Osteoblast (primary cell): ENCODE measurements around the gene CAPNS2. TPM values are rescaled to one million over a fixed set of nuclear protein-coding genes. Genes with fewer than 3 reads are reported as not detected.

Experiments
- DNase-seq: peaks from one replicate; pipeline ENCODE4 v3.0.0; 2011; ENCODE audit warnings: low spot score, mixed read lengths; ENCODE audit not compliant: insufficient read length; ENCODE audit errors: missing footprints
- H2AFZ ChIP-seq: 2 replicates; pipeline ENCODE4 v1.6.0; 2011; ENCODE audit warnings: mild to moderate bottlenecking, low read length
- H3K27ac ChIP-seq: 2 replicates; pipeline ENCODE4 v1.5.1; 2011; ENCODE audit warnings: mild to moderate bottlenecking, low read depth, low read length, moderate library complexity
- H3K27me3 ChIP-seq: 2 replicates; pipeline ENCODE4 v1.6.0; 2012; ENCODE audit warnings: mild to moderate bottlenecking, control low read depth, inconsistent platforms, low read length, moderate library complexity; ENCODE audit not compliant: insufficient read depth
- H3K36me3 ChIP-seq: 2 replicates; pipeline ENCODE4 v1.5.1; 2011; ENCODE audit warnings: mild to moderate bottlenecking, low read length, control low read depth, moderate library complexity; ENCODE audit not compliant: insufficient read depth
- H3K4me1 ChIP-seq: 2 replicates; pipeline ENCODE4 v1.5.1; 2011; ENCODE audit warnings: mild to moderate bottlenecking, low read length, control low read depth, moderate library complexity; ENCODE audit not compliant: insufficient read depth
- H3K4me2 ChIP-seq: 2 replicates; pipeline ENCODE4 v1.6.0; 2011; ENCODE audit warnings: mild to moderate bottlenecking, low read length; ENCODE audit not compliant: insufficient read depth
- H3K4me3 ChIP-seq: fragments of 200-600 bp; sonication (generic); 3 replicates; pipeline ENCODE4 v1.5.1; 2012; ENCODE audit warnings: mild to moderate bottlenecking, low read length, inconsistent platforms; ENCODE audit not compliant: insufficient read depth
- H3K79me2 ChIP-seq: 2 replicates; pipeline ENCODE4 v1.6.0; 2012; ENCODE audit warnings: mild to moderate bottlenecking, low read length, control low read depth, inconsistent platforms; ENCODE audit not compliant: insufficient read depth
- H3K9me3 ChIP-seq: 2 replicates; pipeline ENCODE4 v1.5.1; 2011; ENCODE audit warnings: low read depth, low read length, control low read depth
- H4K20me1 ChIP-seq: 2 replicates; pipeline ENCODE4 v1.6.0; 2012; ENCODE audit warnings: mild to moderate bottlenecking, low read length, control low read depth; ENCODE audit not compliant: insufficient read depth
- total RNA-seq: library from RNA; depleted of rRNA; stranded (reverse); fragments of >200 nt; gene quantifications from 2 replicates; pipeline ENCODE4 v1.2.3, GENCODE V29; 2012
- TF ChIP-seq, protein P1 (sequence below): IDR thresholded peaks from 2 replicates; pipeline ENCODE4 v1.5.1; 2011; ENCODE audit warnings: mild to moderate bottlenecking, low read depth, low read length, moderate library complexity; ENCODE audit errors: extremely low read depth

The CAPNS2 gene
- total RNA-seq, 1 donor, result 1.1 TPM

DNA sequence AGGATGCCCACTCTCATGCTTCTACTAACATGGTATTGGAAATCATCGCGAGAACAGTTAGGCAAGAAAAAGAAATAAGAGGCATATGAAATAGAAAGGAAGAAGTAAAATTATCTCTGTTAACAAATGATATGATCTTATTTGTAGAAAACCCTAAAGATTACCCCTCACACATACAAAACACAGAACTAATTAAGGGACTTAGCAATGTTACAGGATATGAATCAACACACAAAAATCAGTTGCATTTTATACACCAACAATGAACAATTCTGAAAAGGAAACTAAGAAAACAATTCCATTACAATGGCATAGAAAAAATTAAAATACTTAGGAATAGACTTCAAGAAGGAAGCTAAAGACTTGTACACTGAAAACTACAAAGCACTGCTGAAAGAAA is 2.7 kb upstream of the CAPNS2 start:
- peaks cover 48% of the 10 kb centered on the region for H3K4me1 ChIP-seq
- H3K4me2 ChIP-seq, result peak overlapping the region; percentile 17
- H3K9me3 ChIP-seq, result no peaks in the 10 kb centered on the region
- TF ChIP-seq, protein P1, sequence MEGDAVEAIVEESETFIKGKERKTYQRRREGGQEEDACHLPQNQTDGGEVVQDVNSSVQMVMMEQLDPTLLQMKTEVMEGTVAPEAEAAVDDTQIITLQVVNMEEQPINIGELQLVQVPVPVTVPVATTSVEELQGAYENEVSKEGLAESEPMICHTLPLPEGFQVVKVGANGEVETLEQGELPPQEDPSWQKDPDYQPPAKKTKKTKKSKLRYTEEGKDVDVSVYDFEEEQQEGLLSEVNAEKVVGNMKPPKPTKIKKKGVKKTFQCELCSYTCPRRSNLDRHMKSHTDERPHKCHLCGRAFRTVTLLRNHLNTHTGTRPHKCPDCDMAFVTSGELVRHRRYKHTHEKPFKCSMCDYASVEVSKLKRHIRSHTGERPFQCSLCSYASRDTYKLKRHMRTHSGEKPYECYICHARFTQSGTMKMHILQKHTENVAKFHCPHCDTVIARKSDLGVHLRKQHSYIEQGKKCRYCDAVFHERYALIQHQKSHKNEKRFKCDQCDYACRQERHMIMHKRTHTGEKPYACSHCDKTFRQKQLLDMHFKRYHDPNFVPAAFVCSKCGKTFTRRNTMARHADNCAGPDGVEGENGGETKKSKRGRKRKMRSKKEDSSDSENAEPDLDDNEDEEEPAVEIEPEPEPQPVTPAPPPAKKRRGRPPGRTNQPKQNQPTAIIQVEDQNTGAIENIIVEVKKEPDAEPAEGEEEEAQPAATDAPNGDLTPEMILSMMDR, result no peak
- peaks cover 2% of the 10 kb centered on the region for H4K20me1 ChIP-seq
- DNase-seq, result no peak
- no peak overlapping the region for H3K27ac ChIP-seq
- H3K36me3 ChIP-seq, result no peaks in the 10 kb centered on the region
- no peak overlapping the region for H3K4me3 ChIP-seq
- H3K79me2 ChIP-seq, result no peaks in the 10 kb centered on the region
- H3K27me3 ChIP-seq, result no peaks in the 10 kb centered on the region
- no peak overlapping the region for H2AFZ ChIP-seq

DNA sequence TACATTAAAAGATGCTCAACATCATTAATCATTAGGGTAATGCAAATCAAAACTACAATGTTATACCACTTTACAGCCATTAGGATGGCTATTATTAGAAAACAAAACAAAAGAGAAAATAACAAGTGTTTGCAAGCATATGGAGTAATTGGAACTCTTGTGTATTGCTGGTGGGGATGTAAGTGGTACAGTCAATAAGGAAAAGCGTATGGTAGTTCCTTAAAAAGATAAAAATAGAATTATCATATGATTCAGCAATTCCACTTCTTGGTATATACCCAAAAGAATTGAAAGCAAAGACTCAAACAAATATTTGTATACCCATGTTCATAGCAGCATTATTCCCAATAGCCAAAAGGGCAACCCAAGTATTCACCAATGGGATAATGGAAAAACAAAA is 1.4 kb upstream of the CAPNS2 start:
- Histone ChIP-seq H4K20me1 (no peaks in the 10 kb centered on the region), H3K27me3 (no peaks in the 10 kb centered on the region), H3K4me2 (no peak overlapping the region), H3K4me1 (peaks cover 44% of the 10 kb centered on the region), H3K79me2 (no peaks in the 10 kb centered on the region), H3K9me3 (no peaks in the 10 kb centered on the region), H3K27ac (no peak overlapping the region), H2AFZ (no peak overlapping the region), H3K36me3 (no peaks in the 10 kb centered on the region), H3K4me3 (no peak overlapping the region)
- DNase-seq, result no peak
- TF ChIP-seq, protein P1, result no peak

DNA sequence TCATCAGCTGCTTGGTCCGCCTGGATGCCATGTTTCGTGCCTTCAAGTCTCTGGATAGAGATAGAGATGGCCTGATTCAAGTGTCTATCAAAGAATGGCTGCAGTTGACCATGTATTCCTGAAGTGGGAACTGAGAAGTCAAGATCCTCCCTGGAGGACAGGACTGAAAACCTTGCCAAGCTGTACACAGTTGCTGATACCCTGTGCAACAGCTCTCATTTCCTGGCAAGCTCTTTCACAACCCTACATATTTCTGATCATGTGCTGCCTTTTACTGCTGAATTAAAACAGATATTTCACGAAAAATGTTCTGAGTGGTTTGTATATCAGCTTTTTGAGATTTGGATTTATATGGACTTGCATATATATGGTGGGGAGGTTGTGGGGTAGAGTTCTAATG is 898 bp downstream of the CAPNS2 start:
- Histone ChIP-seq H3K4me2 (no peak overlapping the region), H2AFZ (no peak overlapping the region), H3K4me1 (peaks cover 44% of the 10 kb centered on the region), H3K9me3 (no peaks in the 10 kb centered on the region), H3K4me3 (no peak overlapping the region), H3K79me2 (no peaks in the 10 kb centered on the region), H4K20me1 (no peaks in the 10 kb centered on the region), H3K27me3 (no peaks in the 10 kb centered on the region), H3K36me3 (no peaks in the 10 kb centered on the region), H3K27ac (no peak overlapping the region)
- no peak for DNase-seq
- TF ChIP-seq, protein P1, result no peak

DNA sequence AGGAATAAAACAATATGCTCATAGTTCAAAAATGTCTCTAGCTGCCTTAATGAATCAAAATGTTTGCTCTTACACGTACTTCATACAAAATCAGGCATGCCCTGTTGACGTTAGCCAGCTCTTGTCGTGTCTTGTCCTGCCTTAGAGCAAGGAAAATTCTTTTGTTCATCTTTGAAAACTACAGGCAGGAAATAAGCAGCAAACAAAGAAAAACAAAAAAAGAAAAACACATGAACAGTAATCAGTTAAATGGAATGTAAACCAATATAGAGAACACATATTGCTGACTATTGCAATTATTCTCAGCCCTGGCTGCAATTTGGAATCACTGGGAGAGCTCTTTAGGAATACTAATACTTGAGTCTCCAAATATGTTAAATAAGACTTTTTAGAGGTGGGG is 1.7 kb downstream of the CAPNS2 start:
- DNase-seq, result no peak

More for the DNA sequence above, 1.7 kb downstream of the CAPNS2 start:
- Histone ChIP-seq H3K36me3 (no peaks in the 10 kb centered on the region), H3K27me3 (no peaks in the 10 kb centered on the region), H4K20me1 (no peaks in the 10 kb centered on the region), H3K4me1 (peaks cover 37% of the 10 kb centered on the region), H3K4me3 (no peak overlapping the region), H3K79me2 (no peaks in the 10 kb centered on the region), H3K27ac (no peak overlapping the region), H3K9me3 (no peaks in the 10 kb centered on the region), H3K4me2 (no peak overlapping the region), H2AFZ (no peak overlapping the region)
- TF ChIP-seq, protein P1, result no peak
